SKM-1 treated with dmso at 0.1 percent for 144 hours (cell line): Measurements from ENCODE around the gene TSPAN16.

ENCODE experiments used
- DNase-seq: peaks from one replicate; lab custom pipeline; 2025; ENCODE audit not compliant: unreplicated experiment; lab: John Stamatoyannopoulos, UW

The TSPAN16 gene

GRCh38 chr19:11268783-11269267 lies 27.1 kb upstream of the TSPAN16 start:
- DNase-seq, result no peak

- DNase-seq, result no peak
Measured at GRCh38 chr19:11269408-11269807, 26.6 kb upstream of the TSPAN16 start.

DNA sequence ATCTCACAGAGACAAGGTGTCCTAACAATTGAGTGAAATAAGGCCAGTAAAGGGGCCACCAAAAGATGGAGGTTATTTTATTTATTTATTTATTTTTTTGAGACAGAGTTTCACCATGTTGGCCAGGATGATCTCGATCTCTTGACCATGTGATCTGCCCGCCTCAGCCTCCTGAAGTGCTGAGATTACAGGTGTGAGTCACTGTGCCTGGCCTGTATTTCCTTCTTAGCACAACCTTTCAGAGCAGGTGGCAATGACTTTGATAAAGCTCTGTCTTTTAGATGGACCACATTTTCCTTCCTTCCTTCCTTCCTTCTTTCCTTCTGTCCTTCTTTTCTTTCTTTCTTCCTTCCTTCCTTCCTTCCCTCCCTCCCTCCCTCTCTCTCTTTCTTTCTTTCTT lies 22.7 kb upstream of the TSPAN16 start:
- no peak for DNase-seq

DNA sequence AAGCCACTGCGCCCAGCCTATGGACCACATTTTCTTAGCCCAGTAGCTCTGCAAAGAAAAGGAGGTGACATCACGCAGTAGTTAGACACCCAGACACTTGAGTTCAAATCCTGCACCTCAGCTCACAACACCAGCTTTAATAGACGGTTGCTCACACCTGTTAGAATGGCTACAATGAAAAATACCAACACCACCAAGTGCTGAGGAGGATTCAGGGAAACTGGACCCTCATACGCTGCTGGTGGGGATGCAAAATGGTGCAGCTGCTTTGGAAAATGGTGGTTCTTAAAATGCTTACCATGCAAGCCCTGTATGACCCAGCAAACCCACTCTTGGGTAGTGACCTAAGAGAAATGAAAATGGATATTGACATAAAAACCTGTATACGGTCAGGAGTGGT lies 22.0 kb upstream of the TSPAN16 start:
- no peak for DNase-seq

DNA sequence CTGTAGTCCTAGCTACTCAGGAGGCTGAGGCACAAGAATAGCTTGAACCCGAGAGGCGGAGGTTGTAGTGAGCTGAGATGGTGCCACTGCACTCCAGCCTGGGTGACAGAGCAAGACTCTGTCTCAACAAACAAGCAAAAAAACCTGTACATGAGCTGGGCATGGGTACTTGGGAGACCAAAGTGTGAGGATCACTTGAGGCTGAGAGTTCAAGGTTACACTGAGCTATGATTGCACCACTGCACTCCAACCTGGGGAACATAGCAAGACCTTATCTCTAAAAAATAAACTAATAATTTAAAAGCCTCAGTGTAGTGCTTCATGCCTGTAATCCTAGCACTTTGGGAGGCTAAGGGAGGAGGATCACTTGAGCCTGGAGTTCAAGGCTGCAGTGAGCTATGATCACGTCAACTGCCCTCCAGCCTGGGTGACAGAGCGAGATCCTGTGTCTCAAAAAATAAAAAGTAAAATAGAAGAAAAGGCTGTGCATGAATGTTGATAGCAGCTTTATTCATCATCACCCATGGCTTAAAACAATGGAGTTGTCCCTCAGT lies 21.4 kb upstream of the TSPAN16 start:
- no peak for DNase-seq

GRCh38 chr19:11278670-11279069 lies 17.3 kb upstream of the TSPAN16 start:
- DNase-seq, result no peak

GRCh38 chr19:11279505-11280236 lies 16.3 kb upstream of the TSPAN16 start:
- peak; percentile 69 for DNase-seq

- no peak for DNase-seq
Measured at GRCh38 chr19:11281356-11282049, 14.5 kb upstream of the TSPAN16 start.

DNA sequence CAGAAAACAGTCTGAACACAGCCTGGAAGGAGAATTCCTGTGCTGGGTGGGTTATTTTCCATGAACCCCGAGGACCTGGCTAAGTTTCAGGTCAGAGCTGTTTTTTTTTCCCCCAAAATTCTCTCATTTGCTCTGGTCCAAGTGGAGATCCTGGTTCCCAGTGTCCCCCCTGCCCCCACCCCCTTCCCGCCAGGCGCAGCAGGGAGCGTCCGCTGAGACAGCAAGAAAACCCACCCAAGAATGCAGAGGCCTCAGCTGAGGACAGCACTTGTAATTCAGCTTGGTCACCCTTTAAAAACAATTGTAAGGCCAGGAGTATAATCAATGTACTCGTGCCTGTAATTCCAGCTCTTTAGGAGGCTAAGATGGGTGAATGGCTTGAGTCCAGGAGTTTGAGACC lies 11.4 kb upstream of the TSPAN16 start:
- no peak for DNase-seq

DNA sequence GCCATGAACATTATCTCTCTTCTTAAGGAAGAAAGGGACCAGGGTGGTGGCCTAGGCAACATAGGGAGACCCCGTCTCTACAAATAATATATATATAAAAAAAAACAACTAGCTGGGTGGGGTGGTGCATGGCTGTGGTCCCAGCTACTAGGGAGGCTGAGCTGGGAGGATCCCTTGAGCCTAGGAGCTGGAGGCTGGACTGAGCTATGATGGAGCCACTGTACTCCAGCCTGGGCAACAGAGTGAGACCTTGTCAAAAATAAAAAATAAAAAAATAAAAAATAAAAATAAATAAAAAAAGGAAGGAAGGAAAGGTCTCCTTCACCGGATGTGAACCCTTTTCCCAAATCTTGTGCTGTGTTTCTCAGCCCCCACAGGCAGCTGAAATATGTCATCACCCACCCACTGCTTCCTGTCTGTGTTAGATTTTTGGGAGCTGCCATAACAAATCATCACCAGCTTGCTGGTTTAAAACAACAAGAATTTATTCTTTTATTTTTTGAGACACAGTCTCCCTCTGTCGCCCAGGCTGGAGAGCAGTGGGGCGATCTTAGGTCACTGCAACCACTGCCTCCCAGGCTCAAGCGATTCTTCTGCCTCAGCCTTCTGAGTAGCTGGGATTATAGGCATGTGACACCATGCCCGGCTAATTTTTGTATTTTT lies 9.5 kb upstream of the TSPAN16 start:
- DNase-seq, result no peak

GRCh38 chr19:11288349-11288748 lies 7.6 kb upstream of the TSPAN16 start:
- peak; percentile 11 for DNase-seq

GRCh38 chr19:11290256-11290655 lies 5.7 kb upstream of the TSPAN16 start:
- no peak for DNase-seq

DNA sequence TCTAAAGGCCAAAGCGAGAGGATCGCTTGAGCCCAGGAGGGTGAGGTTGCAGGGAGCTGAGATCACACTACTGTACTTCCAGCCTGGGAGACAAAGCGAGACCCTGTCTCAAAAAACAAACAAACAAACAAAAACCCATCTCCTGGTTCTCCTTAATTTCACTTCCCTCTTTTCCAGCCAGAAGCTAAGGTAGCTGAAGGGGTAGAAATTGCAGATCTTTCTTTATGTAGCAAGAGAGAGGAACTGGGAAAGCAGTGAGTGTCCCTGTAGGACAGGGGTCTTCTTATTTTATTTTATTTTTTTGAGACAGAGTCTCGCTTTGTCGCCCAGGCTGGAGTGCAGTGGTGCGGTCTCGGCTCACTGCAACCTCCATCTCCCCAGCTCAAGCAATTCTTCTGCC lies 4.5 kb upstream of the TSPAN16 start:
- DNase-seq, result no peak

- DNase-seq, result no peak
Measured at GRCh38 chr19:11291991-11292390, 4.0 kb upstream of the TSPAN16 start.

DNA sequence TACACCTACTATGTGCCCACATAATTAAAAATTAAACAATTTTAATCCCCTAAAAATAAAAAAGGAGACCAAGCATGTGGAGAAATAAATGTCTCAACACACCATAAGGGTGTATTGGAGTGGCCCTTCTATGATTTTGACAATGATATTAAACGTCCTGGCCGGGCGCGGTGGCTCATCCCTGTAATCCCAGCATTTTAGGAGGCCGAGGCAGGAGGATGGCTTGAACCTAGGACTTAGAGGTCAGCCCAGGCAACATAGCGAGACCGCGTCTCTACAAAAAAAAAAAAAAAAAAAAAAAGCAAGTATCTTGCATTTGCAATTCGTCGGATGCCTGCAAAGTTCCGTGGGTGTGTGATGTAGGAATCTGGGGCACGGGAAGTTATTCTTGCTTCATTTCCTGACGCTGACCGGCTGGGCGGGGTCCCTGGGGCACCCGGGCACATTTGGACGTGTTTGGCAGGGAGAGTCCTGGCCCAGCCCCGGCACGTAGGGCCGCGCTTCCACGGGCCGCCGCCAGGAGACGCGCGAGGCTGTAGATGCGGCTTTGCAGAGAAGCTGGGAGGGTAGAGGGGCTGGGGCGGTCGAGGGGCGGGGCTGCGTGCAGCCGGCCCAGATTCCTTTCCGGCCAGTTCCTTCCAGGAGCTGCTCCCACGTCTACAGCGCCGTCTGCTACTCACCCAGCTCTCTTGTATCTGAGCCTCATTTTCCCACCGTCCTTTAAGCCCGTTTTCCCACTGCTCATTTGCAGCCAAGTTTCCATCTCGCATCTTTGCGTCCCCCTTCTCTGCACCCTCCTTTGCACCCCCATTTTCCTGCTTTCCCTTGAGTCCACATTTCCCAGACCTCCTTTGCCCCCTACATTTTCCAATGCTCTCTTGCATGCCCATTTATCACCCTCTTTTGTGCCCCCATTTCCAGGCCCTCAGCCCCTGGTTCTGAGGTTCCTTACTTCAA lies 2.2 kb upstream of the TSPAN16 start:
- DNase-seq, result peak; percentile 86

- no peak for DNase-seq
Measured at GRCh38 chr19:11295180-11295579, 780 bp upstream of the TSPAN16 start.

DNA sequence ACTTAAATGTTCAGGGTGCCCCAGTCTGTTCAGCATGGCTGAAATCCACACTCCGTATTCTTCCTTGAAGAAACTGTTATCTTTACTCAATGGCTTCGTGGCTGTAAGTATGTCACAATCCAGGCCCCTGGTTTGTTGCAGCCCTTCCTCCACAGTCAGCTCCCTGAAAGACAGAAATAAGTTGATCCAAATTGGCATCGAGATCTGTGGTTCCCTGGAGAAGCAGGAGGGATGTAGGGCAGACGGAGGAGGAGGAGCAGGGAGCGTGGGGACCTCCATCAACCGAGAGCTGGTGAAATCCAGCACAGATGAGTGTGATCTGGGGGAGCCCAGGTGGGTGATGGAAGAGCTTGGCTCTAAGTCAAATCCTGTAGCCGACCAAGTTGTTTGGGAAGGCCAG lies 304 bp downstream of the TSPAN16 start:
- peak; percentile 23 for DNase-seq

DNA sequence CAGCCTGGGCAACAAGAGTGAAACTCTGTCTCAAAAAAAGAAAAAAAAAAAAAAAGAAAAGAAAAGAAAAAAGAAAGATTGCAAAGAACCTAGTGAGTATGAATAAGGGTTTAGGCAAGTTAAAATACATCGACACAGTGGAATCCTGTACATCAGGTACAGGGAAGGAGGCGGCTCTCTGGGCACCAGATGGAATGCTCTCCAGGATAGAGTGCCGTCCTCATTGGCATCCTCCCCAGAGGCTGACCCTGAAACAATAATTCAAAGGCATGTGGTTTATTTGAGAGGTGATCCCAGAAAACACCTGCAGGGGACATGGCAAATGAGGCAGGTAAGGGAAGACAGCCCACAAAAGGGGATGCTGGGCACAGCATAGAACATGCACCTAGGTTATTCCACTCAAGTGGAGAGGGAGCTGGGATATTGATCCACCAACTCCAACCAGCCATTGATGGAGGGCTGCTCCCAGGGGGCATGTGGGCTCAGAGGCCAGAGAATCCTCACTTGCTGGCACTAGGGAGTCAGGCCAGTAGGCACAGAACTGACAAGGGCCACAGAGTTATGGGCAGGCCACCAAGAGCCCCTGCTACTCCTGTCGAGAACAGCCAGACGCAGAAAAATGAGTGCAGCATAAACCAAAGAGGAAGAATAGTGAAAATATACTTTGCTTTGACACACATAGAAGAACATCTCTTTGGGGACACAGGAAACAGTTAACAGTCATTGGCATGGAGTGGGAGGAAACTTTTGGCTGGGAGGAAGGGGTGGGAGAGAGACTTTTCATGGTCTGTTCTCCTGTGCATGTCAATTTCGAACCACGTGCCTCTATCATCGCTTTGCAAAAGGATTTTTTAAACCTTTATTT lies 4.2 kb downstream of the TSPAN16 start:
- no peak for DNase-seq

GRCh38 chr19:11300811-11301120 lies 4.8 kb downstream of the TSPAN16 start:
- DNase-seq, result no peak

DNA sequence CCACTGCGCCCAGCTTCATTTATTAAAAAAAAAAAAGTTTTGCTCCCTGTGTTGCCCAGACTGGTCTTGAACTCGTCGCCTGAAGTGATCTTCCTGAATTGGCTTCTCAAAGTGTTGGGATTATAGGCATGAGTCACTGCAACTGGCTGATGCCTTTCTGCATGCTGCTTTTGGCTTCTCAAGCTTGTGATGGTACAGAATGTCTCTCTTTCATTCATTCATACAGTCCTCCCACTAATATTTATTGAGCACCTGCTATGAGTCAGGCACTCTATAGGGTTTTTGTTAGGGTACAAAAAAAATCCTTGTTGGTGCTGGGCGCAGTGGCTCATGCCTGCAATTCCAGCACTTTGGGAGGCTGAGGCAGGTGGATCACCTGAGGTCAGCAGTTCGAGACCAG lies 9.0 kb downstream of the TSPAN16 start:
- DNase-seq, result no peak
